Measurements from ENCODE around the gene ESR2. TPM values are rescaled to one million over a fixed set of nuclear protein-coding genes. Genes with fewer than 3 reads are reported as not detected.

Gene ESR2
- total and polyA plus RNA-seq, 2 donors (not counting 3 experiments of a cell fraction or from before 2014, with no cell fraction given) = 0.10 to 0.58 TPM

GRCh38 chr14:64123241-64123822 lies 170.8 kb downstream of the ESR2 start:
- BruUV-seq (replicated peaks) = no TSS peak
- H3K27ac ChIP-seq (ENCODE audit: insufficient read depth, low read depth, low read length) = no peak overlapping the region
- ChIA-PET POLR2A (no interaction called here), CTCF (interaction anchor here (0.9 to 1.2 kb wide), 4 partner anchors 9 to 182 kb away, joined by 3 read pairs; no protein-coding TSS in a partner anchor)
- dilution Hi-C loops (cut with MboI; ENCODE audit: extremely low pct_ligation_motif_present, low sequenced_read_pairs) (no loop called here), intact Hi-C loops (cut with micrococcal nuclease) (no loop called here)
- no peak overlapping the region for H3K4me2 ChIP-seq (ENCODE audit: insufficient read depth, low read length)
- no peak overlapping the region for H2AFZ ChIP-seq (ENCODE audit: low read depth, low read length)
- FAIRE-seq (no peak), DNase-seq (ENCODE audit: low read depth, low spot score) (no peak)
- H3K36me3 ChIP-seq (ENCODE audit: control insufficient read depth in 2 of 2, extremely low read depth in 1 of 2, insufficient read depth in 2 of 2, low read length in 2 of 2) = peaks cover 3 to 11% of the 10 kb centered on the region in 2 experiments
- TF ChIP-seq, protein P1, sequence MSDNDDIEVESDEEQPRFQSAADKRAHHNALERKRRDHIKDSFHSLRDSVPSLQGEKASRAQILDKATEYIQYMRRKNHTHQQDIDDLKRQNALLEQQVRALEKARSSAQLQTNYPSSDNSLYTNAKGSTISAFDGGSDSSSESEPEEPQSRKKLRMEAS (IDR thresholded peaks at IDR 0.05; ENCODE audit: insufficient read depth, insufficient read length) = no peak
- TF ChIP-seq FOS (IDR thresholded peaks at IDR 0.05; ENCODE audit: borderline replicate concordance, insufficient read depth, low read length) (no peak), MYC (IDR thresholded peaks at IDR 0.05; ENCODE audit: low read depth, low read length) (no peak), EZH2 (IDR thresholded peaks at IDR 0.05; ENCODE audit: borderline replicate concordance, low read depth, low read length, severe bottlenecking) (no peak), JUN (IDR thresholded peaks at IDR 0.05; ENCODE audit: borderline replicate concordance, insufficient read depth, insufficient read length, low read depth) (no peak), POLR2A (IDR thresholded peaks at IDR 0.05; ENCODE audit: low read depth, low read length) (no peak), POLR2AphosphoS5 (IDR thresholded peaks at IDR 0.05; ENCODE audit: insufficient read depth, low read depth, low read length) (no peak), GATA2 (IDR thresholded peaks at IDR 0.05; ENCODE audit: insufficient read depth, insufficient read length, low read depth, low read length) (no peak)
- TF ChIP-seq, protein P2, sequence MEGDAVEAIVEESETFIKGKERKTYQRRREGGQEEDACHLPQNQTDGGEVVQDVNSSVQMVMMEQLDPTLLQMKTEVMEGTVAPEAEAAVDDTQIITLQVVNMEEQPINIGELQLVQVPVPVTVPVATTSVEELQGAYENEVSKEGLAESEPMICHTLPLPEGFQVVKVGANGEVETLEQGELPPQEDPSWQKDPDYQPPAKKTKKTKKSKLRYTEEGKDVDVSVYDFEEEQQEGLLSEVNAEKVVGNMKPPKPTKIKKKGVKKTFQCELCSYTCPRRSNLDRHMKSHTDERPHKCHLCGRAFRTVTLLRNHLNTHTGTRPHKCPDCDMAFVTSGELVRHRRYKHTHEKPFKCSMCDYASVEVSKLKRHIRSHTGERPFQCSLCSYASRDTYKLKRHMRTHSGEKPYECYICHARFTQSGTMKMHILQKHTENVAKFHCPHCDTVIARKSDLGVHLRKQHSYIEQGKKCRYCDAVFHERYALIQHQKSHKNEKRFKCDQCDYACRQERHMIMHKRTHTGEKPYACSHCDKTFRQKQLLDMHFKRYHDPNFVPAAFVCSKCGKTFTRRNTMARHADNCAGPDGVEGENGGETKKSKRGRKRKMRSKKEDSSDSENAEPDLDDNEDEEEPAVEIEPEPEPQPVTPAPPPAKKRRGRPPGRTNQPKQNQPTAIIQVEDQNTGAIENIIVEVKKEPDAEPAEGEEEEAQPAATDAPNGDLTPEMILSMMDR (IDR thresholded peaks at IDR 0.05; ENCODE audit: extremely low read depth in 1 of 2, insufficient read depth in 1 of 2, low read depth in 1 of 2, low read length in 2 of 2) = no peak
- no peaks in the 10 kb centered on the region for H3K9me1 ChIP-seq (replicated peaks; ENCODE audit: control insufficient read depth, extremely low read depth, insufficient read depth, low read length)
- no peaks in the 10 kb centered on the region for H3K9me3 ChIP-seq (replicated peaks; ENCODE audit: control insufficient read depth, insufficient read depth, low read length)
- H4K20me1 ChIP-seq (replicated peaks; ENCODE audit: control insufficient read depth, extremely low read depth, insufficient read depth, low read length) = no peaks in the 10 kb centered on the region
- H3K79me2 ChIP-seq (ENCODE audit: control insufficient read depth, insufficient read depth, low read length) = no peaks in the 10 kb centered on the region
- H3K4me3 ChIP-seq (replicated peaks in 1 of 3; ENCODE audit: insufficient read depth in 1 of 3, low read depth in 1 of 3, low read length in 3 of 3) = no peak overlapping the region
- no peak overlapping the region for H3K9ac ChIP-seq (replicated peaks; ENCODE audit: extremely low read depth, insufficient read depth, low read length)
- H3K27me3 ChIP-seq (ENCODE audit: control insufficient read depth in 2 of 2, insufficient read depth in 2 of 2, low read length in 2 of 2) = no peaks in the 10 kb centered on the region
- no peaks in the 10 kb centered on the region for H3K4me1 ChIP-seq (ENCODE audit: control insufficient read depth, extremely low read depth, insufficient read depth, low read length)
